G401.6 (cell line): ENCODE data around the gene HOXD10.

Experiments
- FAIRE-seq: peaks from 2 replicates; lab custom pipeline; 2012; peaks lifted over from hg19 to GRCh38; lab: Jason Lieb, UNC

HOXD10 gene

DNA sequence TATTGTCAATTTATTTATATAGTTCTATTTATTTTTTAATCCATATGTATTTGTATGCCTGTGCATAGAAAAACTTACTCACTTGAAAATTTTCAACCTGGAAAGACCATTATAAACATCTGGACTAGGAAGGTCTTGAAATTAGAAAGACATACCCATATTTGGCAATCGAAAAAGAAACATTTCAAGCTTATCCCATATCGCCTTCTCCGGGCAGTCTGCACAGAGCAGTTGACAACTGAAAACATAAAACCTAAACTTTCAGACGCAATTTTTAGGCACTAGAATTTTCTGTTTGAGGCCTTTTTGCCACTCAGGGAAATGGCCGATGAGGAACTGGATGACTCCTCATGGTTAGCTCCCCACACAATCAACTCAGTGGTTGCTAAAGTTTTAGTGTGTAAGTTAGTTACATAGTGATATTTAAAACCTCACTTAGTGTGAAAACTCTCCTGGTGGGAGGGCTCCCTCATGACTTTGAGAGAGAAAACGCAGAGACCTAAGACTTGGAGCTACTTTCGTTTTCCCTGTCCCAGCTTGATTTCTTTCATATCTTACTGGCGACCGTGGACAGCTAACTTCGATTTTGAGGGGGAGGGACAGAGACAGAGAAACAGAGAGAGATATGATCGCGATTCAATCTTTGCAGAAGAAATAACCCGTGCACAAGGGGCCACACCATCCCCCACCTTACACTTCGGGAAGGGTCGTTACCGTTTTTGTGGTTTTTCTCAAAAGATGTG, 20.2 kb upstream of the HOXD10 start:
- no peak for FAIRE-seq

DNA sequence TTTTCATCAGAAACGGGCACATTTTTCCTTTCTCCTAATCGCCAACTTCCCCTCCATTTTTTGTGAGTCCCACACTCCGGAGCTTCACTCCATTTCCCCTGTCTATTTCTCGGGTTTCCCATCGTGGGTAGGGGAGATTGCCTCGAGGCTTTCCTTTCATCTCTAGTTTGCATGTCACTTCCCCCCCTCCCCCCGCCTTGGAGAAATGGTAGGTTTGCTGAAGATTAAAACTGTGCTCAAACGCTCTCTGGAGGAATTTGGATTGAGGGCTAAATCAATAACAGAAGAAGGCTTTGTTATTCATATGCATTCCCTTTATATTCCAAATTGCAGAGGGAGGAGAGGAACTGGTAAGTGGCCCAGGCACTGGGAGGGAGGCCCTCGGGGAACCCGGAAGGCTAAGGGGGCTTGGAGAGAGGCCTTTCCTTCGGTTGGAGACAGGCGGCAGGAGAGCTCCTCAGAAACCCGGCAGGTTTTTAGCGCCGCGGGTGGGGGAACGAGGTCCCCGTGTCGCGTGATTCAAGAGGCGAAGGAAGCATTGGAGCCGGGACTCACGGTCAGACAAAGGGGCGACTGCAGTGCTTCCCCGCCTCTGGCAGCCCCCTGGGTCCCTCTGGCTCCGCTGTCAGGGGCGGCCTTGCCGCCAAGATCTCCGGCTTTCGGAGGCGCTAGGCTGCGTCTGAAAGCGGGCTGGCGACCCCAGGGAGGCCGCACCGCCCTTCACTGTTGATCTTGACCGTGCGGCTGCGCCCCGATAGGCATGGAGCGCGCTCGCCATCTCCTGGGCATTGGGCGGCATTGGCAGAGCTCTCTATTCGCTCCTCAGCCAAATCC, 19.4 kb upstream of the HOXD10 start:
- FAIRE-seq = no peak

DNA sequence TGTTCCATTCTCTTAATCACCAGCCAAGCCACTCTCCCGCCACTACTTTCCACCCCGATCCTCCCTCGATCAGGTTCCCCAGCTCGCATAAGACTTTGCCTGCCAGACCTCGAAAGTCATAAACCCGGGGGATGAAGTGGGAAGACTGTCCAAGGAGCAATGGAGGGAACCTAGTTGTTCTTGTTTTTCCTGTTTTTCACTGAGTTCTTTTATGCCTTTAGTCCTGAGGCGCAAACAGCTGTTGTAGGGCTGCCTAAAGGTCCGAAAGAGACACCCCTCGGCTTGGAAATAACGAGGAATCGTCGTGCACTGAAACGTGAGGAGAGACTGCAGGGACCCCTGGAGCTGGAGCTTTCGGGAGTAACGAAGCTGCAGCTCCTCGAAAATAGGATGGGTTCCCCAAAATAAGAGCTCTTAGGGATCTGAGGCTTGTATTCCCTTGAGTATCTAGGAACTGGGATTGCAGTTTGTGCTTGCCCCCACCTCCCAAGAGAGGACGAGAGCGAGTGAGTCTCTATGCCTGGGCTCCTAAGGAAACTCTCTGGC, 18.7 kb upstream of the HOXD10 start:
- FAIRE-seq = no peak

DNA sequence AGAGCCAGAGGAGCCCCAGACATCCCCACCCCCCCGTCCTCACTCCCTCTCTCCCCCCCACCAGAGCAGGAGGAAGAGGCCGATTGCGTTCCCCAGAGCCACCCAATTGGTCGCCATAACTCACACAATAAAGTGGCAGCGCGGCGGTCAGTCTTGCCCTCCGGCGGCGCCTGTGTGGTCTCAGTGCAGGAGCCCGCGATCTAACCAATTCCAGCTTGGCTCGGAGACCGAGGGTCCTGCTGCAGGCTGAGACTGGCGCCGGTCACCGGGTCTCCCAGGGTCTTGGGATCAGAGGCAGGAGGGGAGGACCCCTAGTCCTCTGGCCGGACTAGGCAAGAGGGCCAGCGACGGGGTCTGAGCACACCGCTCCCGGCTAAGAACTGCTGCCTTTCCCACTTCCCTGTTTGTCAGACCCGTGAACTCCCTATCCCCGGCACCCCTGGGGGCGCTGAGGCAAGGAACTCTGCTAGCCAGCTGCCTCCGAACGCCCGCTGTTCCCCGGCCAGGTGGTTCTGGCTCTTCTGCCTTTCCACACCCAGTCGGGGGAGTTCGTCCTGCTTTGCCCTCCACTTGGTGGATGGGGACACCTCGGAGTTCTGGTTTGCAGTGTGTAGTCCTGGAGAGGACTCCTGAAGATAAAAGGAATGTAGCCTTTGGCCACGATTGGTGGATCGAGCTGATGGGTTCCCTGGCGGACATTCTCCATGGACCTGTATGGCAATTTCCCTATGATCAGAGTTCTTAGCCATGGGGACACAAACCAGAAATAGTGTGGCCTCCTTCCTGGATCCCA, 18.0 kb upstream of the HOXD10 start:
- no peak for FAIRE-seq

DNA sequence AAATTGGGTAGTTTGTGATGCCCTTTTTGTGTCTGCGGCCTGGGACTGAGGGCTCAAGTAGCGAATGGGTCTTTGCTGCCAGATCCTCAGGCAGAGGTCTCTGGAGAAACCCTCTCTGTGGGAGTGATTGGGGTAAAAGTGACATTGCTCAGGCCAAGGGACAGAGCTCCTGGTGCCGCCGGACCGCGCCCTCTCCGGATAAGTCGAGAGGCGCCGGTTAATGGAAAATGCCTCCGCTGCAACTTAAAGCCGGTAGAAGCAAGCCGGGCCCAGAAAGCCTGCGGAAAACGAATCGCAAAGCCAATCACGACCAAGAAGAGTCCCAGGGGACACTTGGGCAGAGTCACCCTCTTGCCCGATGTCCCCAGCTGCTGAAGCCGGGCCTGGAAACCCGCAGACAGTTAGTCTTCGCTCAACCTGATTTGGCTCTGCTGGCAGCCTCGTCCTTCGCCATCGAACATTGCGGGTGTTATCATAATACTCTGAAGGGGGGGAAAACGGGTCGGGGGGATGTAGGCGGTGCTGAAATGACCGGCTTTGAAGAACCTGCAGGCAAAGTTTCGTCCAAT, 17.3 kb upstream of the HOXD10 start:
- no peak for FAIRE-seq

DNA sequence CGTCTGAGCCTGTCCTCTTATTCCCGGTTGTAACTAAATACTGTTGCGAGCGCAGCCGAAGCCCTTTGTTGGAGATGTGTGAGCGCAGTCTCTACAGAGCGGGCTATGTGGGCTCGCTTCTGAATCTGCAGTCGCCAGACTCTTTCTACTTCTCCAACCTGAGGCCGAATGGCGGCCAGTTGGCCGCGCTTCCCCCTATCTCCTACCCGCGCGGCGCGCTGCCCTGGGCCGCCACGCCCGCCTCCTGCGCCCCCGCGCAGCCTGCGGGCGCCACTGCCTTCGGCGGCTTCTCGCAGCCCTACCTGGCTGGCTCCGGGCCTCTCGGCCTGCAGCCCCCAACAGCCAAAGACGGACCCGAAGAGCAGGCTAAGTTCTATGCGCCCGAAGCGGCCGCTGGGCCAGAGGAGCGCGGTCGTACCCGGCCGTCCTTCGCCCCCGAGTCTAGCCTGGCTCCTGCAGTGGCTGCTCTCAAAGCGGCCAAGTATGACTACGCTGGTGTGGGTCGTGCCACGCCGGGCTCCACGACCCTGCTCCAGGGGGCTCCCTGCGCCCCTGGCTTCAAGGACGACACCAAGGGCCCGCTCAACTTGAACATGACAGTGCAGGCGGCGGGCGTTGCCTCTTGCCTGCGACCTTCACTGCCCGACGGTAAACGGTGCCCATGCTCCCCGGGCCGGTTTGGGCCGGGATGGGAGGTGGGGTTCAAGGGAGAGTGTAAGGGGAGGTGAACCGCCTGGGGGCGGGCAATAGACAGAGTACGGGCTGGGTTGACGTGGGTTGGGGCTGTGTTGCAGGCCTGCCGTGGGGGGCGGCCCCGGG, 16.6 kb upstream of the HOXD10 start, which contains the start of gene HOXD12:
Gene HOXD12 (plus strand): TSS at position 68 of the 819 bp plus-strand sequence. CDS start 7 bp downstream, at position 75.
- no peak for FAIRE-seq

DNA sequence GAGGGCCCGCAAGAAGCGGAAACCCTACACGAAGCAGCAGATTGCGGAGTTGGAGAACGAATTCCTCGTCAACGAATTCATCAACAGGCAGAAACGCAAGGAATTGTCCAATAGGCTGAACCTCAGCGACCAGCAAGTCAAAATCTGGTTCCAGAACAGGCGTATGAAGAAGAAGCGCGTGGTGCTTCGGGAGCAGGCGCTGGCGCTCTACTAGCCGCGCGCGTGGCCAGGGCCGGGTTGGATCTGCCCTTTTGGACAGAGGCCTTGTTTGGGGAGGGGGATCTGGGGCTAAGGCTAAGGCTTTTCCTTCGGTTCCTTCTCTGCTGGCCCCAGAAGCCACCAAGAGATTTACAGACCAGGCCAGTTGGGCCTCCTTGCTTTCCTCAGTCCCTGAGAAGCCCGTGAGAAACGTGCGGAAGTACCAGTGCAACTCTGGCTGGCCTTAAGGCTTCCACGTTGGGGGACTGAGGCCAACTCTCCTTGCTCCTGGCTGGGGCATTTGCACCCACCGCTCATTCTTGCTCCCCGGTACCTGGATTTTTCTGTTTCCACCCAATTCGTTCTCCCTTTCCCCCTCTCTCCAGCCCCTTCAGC, 15.9 kb upstream of the HOXD10 start:
- FAIRE-seq = no peak

DNA sequence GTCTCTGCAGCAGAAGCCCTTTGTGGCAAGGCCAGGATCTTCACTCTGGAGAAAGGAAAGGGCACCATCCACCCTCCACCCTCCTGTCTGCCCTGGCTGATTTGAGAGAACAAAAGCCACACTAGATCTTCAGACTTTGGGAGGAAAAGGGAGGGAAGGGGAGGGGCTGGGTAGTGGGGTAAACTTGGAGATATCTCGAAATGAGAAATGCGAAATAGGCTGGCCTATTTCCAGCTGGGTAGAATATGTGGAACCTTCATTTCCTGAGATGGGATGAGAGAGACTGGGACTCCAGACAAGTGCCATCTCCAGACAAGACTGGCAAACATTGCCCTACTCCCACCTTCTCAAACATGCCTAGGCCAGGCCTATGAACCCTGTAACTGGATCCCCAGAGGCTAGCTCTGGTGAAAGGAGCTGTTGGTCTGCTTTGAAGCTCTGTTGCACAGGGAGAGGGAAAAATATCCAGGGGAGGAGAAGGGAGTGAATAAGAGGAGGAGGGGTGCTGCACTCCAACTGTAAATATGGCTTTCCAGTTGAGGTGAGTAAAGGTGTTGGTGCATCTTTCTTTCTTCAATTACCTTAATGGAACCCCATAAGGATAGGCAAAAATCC, 15.3 kb upstream of the HOXD10 start:
- FAIRE-seq = no peak

DNA sequence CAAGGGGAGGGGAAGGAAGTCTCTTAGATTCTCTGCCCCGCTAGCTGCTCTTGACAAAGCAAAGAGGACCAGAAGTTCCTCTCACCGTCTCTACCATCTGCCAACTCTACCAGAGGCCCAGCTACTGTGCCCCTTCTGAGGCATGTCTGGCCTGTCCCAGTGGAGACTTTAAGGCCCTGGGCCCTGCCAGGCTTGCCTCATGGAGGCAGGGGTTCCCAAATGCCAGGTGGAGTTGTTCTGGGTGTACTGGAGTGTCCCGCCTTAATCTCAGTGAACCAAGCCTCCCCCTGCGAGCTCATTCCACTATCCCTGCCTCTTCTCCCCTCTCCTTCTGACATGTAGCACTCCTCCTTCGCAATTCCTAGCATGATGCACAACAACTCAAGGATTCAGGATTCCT, 14.7 kb upstream of the HOXD10 start:
- no peak for FAIRE-seq

DNA sequence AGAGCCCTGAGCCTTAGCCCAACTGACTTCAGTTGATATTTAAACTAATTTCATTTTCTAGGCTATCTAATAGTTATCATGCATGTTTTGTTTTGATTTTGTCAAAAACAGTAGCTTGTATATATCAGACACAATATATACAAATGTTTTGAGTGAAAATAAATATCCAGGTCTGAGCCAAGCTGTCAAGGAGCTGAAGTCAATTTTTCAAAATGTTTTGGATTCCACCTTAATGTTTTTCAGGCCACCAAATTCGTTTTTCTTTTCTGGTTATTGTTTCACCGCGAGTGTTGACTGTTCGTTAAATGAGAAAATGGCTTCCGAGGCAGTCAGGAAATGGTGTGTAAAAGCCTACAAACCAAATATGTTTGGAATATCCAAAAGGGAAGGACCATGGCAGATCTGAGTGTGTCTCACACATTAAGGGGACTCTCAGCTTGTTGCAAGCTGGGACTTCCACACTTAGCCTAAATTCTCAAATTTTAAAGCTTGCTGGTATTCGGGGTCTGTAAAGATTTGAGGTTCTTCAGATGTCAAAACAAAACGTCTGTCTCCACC, 14.2 kb upstream of the HOXD10 start:
- no peak for FAIRE-seq

DNA sequence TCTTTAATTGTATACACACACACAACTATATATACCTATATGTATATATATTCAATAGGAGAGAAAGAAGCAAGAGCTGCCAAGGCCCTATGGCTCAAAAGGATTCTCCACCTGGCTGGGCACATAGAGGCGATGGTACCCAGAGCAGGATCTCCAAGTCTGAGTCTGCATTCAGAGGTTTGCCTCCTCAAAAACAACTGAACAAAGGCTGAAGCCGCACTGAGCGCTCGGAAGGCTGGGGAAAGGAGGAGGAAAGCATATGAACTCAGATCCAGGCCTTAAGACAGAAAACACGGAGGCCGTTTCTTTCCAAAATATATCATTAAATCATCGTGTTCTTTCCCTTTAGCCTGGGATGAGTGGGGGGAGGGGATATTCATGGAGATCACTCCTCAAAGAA, 13.4 kb upstream of the HOXD10 start:
- FAIRE-seq = no peak

DNA sequence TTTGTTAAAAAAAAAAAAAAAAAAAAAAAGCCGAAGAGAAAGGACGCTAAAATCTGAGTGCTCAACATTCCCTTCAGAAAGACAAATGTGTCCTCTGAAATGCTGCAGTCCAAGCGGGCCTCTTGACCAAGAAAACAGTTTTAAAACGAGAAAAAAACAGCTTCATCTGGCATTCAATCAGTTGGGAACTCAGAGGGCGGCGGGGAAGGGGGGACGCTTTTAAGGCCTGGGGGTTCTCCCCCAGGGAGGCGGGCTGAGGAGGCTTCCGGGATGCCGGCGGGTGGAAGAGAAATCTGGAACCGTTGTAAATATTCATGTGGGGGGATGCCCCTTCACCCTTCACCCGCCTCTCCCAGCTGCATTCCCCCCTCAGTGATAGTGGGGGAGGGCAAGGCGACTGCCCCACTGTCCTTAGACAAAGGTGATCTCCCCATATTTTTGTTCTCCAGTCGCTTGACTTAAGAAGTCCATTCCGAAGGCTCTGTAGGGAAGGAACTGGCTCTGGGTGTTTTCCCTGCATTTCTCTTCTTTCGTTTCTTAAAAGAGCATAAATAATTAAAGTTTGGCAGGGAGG, 12.7 kb upstream of the HOXD10 start:
- no peak for FAIRE-seq

DNA sequence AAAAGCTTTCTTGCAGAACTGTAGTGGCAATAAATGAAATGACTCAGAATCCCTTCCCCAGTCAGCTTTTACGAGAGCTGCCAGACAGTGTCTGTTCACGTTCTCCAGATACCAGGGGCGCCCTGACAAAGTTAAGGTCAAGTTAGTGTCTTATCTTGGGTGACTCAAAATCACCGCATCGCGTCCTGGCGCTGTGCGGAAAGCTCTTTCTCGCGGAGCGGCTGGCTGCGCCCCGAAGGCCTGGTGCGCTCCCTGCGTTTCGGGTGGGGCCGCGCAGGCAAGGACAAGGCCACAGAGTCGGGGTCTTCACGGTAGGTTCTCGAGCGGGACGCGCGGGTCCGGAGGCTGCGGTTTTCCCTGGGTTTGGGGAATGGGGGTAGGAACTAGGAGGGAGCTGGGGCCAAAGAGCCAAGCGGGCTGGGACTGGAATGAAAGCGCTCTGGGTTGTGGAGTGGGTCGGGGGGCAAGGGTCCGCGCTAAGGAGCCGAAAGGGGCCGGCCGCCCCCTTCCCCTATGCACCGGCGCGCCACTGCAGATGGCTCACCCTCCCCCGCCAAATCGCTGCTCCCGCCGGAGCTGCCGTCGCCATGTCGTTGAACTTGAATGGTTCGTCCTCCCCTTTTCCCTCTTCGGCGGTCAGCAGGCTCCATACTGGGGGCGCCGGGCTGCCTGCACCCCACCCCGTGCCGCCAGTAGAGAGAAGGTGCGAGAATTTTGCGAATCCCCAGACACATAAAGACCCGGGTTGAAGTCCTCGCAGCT, 12.1 kb upstream of the HOXD10 start:
- no peak for FAIRE-seq

DNA sequence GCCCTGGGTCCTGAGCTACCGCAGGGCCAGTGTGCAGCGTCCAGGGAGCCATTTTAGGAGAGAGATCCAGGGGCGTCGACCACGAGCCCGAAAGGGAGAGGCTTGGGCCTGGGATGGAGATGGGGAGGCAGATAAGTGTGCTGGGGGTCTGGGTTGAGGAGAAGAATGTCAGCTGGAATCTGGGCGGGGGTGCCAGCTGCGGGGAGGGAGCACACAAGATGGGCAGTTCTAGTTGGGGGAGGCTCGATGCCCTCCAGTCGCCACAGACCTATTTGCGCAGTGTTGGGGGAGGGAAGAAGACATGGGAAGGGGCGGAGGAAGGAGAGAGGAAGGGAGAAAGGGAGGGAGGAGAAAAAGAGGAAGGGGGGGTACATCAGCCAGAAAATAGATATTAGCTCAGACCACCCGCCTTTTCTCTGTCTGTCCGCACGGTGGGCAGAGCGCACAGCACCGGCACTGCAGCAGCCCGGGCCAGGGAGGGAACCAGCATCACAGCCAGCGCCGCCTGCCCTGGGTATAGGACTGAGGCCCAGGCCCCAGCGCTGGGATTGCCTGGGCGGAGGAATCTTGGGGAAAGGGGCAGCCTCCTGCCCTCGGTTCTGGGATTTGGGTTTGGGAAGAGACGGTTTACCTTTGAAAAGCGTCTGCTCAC, 11.4 kb upstream of the HOXD10 start:
- FAIRE-seq = no peak

DNA sequence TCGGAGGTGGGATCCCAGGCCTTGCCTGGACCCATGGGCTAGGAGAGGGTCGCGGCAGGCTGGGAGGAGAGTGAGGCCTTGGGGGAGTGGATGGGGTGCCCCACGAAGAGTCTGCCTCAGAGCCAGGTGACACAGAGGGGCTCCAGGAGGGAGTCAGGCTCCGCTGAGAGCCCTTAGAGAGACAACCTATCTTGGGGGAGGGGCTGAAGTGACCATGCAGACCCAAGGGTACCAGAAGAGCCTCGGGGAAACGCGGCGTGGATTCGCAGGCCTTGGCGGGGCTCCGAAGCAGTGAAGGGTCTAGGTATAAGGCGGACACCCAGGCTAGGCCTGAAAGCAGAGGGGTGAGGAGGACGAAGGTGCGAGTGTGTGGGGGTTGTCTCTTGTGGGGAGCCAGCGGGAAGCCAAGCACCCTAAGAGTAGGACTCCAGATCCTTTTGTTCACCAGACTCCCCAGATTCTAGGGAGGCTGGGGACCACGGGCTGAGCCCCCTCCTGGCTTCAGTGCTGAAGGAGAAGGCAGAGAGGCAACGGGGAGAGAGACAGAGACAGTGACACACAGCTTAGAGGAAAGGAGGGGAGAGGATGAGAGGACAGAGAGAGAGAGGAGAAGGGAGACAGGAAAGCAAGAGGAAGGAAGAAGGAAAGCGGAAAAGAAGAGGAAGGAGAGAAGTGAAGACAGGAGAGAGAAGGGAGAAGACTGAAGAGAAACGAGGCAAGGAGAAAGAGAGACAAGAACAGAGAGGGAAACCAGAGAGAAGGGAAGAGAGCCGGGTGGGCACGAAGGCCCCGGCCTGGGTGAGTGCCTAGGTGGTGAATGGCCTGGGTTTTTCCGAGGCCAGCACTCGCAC, 10.6 kb upstream of the HOXD10 start:
- FAIRE-seq = no peak

DNA sequence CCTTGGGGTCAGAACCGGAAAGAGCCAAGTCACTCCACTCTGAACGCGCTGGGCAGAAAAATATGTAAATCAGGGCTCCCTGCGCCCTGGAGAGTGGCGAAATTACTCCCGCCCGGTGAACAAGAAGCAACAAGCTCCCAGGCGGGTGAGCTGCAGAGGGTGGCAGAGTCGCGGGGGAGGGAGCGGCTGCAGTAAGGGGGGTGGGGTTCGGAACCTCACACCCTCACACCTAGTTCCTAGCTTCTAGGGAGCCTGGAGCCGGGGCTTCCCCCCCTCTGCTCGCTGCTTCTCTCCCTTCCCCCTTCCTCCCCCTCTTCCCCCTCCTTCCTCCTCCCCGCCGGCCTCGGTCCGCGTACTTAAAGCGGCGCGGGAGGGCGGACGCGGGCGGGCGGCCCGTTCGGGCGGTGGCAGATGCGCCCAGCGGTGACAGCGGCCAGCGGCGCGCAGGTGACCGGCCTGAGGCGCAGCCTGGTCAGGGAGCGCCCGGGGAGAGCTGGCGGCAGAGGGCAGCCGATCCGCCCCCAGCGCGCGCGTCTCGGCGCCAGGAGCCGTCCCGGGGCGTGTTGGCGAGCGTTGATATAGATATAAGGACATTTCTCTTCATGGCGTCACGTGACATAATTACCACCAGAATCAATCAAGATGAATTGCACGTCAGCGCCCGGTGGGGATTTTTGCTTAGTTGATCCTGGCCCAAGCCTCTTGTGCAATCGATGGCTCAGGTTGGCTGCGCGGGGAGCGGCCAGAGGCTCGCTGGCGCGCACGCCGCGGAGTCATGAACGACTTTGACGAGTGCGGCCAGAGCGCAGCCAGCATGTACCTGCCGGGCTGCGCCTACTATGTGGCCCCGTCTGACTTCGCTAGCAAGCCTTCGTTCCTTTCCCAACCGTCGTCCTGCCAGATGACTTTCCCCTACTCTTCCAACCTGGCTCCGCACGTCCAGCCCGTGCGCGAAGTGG, 9.7 kb upstream of the HOXD10 start, which contains the start of gene HOXD11:
Gene HOXD11 (plus strand): TSS at position 700 of the 959 bp plus-strand sequence. CDS start 76 bp downstream, at position 776.
- FAIRE-seq = no peak
